Activated CD4-positive, CD25-positive, alpha-beta regulatory T cell treated with anti-CD3 and anti-CD28 coated beads, Interleukin-2, amount 50 U/mL, for 24 hours (primary cell): ENCODE results near the gene RPN1.
"Not testable (repeated sequence)": the region's sequence is repeated elsewhere in the genome, so short reads cannot be mapped to it uniquely, and the experiment has no call there.

ENCODE experiments used
- ATAC-seq, 2 donors: fragments of 150-1000 bp; cut with Tn5 transposase; one replicate each; pipeline ENCODE4 v1.10.0; 2021; ENCODE audit warnings: mild to moderate bottlenecking in 1 of 2, moderate library complexity in 1 of 2

RPN1 gene

GRCh38 chr3:128607710-128608048 is 42.9 kb downstream of the RPN1 start:
- no peak for ATAC-seq

- ATAC-seq = no peak
Measured at GRCh38 chr3:128606094-128606493, 44.5 kb downstream of the RPN1 start.

DNA sequence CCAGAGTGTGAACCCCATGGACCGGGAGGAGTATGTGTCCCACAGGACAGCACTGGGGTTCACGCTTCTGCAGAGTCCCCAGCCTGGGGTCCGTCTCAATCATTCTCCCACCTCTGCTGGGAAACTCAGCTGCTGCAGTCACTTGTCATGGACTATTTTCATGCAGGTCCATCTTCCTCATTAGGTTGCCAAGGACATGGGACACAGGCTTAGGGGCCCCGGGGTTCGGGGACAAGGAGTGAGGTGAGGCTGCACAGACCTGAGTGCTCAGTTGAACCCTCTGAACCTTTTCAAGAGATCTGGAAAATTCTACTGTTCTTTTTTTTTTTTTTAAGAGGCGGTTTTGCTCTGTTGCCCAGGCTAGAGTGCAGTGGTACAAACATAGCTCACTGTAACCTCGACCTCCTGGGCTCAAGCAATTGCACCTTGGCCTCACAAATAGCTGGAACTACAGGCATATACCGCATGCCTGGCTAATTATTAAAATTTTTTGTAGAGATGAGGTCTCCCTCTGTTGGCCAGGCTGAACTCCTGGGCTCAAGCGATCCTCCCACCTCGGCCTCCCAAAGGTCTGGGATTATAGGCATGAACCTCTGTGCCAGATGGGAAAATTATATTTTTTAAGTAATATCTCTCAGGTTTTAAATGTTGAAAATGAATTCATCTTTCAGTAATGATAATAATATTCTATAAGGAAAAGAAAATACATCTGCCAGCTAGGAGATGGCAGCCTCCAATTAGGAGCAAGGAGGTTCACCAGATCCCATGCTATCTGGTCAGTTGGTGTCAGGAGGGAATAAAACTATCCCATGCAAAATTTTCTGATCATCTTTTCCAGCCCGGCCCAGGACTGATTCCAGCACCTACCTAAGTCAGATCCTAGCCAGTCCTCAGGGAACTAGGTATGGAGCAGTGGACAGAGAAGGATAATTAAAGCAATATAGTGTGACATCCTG is 45.2 kb downstream of the RPN1 start:
- ATAC-seq = no peak

DNA sequence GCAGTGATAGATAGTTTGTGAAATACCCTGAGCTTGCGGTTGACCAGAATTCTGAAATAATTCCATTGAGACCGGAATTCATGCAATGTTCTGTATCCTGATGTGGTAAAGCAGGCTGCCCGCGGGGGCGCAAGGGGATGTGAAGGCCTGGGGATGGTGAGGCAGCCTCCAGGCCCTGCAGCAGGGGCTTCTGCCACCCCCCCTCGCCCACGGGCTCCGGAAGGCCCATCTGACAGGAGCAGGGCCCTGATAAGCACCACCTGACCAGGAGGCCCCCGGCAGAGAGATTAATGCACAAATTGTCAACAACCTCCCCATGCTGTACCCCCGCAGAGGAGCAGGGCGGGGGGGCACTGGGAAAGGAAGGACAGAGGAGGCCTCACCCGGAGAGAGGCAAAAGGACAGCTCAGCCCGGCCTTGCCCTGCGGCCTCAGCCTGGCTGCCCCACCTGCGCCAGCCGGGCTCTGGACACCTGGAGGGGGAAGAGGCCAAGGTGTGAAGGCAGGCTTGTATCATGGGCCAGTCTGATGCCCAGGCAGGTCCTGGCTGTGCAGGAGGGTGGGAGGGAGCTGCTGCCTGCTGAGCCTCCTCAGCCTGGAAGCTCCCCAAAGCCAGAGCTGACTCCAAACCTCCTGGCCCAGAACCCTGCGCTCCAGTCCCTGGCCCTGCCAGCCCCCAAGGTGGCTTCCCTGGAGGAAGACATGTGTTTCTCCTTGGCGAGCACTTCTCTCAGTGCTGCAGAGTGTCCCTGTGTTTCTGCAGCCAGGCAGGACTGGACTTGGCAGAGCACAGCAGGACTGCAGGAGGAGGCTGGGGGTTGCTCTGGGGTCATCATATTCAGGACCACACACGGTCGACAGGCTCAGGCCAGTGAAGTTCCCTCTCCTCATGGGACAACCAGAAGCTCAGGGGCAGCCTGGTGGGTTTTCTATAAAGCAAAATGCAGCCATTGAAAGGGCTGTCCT is 46.5 kb downstream of the RPN1 start:
- no peak for ATAC-seq

GRCh38 chr3:128603313-128603712 is 47.3 kb downstream of the RPN1 start:
- no peak for ATAC-seq

DNA sequence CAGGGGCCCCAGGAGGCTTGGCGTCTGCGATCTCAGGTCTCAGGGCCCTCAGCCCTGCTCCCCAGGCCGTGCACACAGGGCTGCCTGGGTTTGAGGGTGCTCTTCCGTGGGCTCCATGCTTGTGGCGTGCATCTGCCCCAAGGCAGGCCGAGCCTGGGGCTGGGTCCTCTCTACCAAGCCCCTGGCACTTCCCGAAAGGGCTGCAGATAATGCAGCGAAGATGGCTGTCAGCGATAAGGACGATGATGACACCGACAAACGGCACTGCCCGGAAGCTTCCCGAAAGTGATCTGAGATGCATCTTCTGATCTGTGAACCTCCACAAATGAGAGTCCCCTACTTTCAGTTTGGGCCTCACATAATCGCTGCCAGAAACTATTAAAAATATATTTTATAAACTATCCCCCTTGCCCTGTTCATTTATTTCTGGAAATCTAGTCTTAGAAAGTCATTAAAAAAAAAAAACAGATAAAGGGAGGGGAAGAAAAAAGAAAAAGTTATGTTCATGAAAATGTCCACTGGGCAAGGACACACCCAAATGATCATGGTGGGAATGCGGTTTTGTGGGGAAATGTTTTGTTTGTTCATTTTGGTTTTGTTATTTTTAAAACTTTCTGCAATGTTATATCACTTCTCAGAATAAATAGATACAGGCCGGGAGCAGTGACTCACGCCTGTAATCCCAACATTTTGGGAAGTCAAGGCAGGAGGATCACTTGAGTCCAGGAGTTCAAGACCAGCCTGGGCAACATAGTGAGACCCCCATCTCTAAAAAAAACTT is 51.5 kb downstream of the RPN1 start:
- ATAC-seq = no peak

- no peak for ATAC-seq
Measured at GRCh38 chr3:128597900-128598299, 52.7 kb downstream of the RPN1 start.

DNA sequence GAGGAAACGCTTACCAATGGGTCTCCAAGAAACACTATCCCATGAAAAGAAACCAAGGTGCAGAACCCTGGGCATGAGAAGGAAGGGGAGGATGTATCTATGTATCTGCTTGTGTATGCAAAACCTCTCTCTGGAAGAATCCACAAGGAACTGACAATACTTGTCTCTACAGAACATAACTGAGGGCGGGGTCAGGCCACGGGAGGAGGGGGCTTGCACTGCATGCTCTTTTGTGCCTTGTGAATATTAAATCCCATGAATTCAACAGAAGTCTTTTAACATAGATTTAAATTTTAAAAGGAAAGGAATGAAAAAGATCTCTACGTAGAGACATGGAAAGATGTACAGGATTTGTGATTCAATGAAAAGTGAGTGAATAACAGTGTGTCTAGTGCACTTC is 57.8 kb downstream of the RPN1 start:
- no peak for ATAC-seq

DNA sequence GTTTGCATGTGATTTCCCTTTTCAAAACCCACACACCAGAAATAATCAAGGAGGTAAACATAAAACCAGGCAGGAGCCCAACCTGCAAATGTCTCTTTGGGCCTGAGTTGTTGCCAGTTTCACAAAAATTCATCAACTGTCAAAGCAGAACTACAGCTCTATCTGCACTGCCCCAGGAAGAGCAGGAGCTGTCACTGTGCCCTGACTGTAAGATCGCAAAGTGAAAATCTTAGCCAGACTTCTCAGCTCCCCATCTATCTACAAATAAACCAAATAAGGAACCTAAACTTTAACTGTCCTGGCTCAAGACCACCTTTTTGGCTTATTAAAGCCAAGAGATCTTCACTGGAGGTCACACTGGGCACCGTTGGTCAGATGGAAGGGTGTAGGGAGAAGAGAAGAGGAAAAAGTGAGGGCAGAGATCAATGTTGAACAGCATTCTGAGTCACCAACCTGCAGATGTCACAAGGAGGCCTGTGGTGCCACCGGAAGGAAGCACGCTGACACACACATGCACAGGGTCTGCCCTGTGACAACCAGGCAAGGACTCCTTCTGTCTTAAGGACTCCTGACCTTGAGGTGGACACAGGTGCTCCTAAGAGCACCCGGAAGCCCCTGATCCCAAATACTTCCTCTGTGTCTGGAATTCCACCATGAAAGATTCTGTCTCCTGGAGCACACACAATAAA is 58.7 kb downstream of the RPN1 start:
- peak; percentile 73 to 81 for ATAC-seq

GRCh38 chr3:128590948-128591347 is 59.7 kb downstream of the RPN1 start:
- no peak for ATAC-seq

DNA sequence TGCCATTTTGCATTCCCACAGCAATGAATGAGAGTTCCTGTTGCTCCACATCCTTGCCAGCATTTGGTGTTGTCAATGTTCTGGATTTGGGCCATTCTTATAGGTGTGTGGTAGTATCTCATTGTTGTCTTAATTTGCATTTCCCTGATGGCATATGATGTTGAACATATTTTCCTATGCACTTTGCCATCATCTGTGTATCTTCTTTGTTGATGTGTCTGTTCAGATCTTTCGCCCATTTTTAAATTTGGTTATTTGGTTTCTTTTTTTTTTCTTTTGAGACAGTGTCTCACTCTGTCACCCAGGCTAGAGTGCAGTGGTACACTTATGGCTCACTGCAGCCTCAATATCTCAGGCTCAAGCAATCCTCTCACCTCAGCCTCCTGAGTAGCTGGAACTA is 60.6 kb downstream of the RPN1 start:
- not testable (repeated sequence) for ATAC-seq

DNA sequence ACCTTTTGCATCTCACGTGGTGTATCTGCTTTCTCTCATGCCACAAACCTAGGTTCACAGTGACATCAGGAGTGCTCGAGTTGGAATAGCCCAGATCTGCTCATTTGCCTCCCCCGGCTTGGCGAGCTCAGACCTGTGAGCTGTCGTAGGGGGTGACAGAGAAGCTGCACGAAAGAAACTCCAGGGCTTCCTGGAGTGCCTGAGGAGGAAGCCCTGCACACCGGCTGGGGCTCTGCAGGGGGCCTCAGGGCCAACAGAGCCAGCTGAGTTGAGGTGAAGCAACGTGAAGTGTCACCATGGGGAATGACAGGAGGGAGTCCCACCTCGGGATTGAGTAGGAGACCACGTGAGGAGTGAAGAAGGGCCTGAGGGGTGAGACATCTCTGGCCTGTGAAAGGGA is 62.5 kb downstream of the RPN1 start:
- no peak for ATAC-seq

- ATAC-seq = no peak
Measured at GRCh38 chr3:128587391-128587790, 63.2 kb downstream of the RPN1 start.

DNA sequence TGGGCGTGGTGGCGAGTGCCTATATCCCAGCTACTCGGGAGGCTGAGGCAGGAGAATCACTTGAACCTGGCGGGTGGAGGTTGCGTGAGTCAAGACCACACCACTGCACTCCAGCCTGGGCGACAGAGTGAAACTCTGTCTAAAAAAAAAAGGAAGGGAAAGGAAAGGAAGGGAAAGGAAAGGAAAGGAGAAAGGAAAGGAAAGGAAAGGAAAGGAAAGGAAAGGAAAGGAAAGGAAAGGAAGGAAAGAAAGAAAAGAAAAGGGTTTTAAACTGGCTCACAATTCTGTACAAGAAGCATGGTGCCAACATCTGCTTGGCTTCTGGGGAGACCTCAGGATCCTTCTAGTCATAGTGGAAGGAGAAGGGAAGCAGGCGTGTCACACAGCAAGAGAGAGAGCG is 63.7 kb downstream of the RPN1 start:
- ATAC-seq = not testable (repeated sequence)

DNA sequence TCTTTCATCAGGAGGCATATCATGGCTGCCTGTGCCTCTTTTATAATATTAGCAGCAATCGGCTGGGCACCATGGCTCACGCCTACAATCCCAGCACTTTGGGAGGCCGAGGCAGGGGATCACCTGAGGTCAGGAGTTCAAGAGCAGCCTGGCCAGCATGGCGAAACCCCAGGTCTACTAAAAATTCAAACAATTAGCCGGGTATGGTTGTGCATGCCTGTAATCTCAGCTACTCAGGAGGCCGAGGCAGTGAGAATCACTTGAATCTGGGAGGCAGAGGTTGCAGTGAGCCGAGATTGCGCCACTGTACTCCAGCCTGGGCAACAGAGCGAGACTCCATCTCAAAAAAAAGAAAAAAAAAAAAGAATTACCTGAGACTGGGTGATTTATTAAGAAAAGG is 64.2 kb downstream of the RPN1 start:
- ATAC-seq = not testable (repeated sequence)

GRCh38 chr3:128585974-128586373 is 64.6 kb downstream of the RPN1 start:
- no peak for ATAC-seq

- ATAC-seq = no peak
Measured at GRCh38 chr3:128585189-128585588, 65.4 kb downstream of the RPN1 start.

GRCh38 chr3:128584412-128585020 is 66.1 kb downstream of the RPN1 start:
- peak; percentile 68 to 73 for ATAC-seq

GRCh38 chr3:128581566-128581965 is 69.1 kb downstream of the RPN1 start:
- ATAC-seq = no peak

- ATAC-seq = no peak
Measured at GRCh38 chr3:128579927-128580326, 70.7 kb downstream of the RPN1 start.

- ATAC-seq = no peak
Measured at GRCh38 chr3:128578346-128578745, 72.3 kb downstream of the RPN1 start.

- ATAC-seq = no peak
Measured at GRCh38 chr3:128577711-128578110, 72.9 kb downstream of the RPN1 start.
